HG03460 (cell line): ENCODE measurements around the gene RBM43.

Source experiments
- ATAC-seq: cut with Tn5 transposase; IDR thresholded peaks from one replicate; pipeline ENCODE4 v1.9.1; 2021; ENCODE audit not compliant: unreplicated experiment

Gene RBM43

GRCh38 chr2:151230627-151231140 lies 31.0 kb downstream of the RBM43 start:
- no peak for ATAC-seq

GRCh38 chr2:151228847-151229512 lies 32.7 kb downstream of the RBM43 start:
- ATAC-seq: no peak

GRCh38 chr2:151217343-151217742 lies 44.3 kb downstream of the RBM43 start:
- no peak for ATAC-seq

GRCh38 chr2:151207100-151207499 lies 54.6 kb downstream of the RBM43 start:
- ATAC-seq: no peak

- ATAC-seq: no peak
Measured at GRCh38 chr2:151206446-151206968, 55.2 kb downstream of the RBM43 start.

- no peak for ATAC-seq
Measured at GRCh38 chr2:151205571-151205970, 56.1 kb downstream of the RBM43 start.

GRCh38 chr2:151204756-151205155 lies 56.9 kb downstream of the RBM43 start:
- no peak for ATAC-seq

- ATAC-seq: no peak
Measured at GRCh38 chr2:151200844-151201243, 60.8 kb downstream of the RBM43 start.

GRCh38 chr2:151200277-151200676 lies 61.4 kb downstream of the RBM43 start:
- no peak for ATAC-seq

GRCh38 chr2:151198645-151199044 lies 63.0 kb downstream of the RBM43 start:
- no peak for ATAC-seq
